Upper lobe of left lung (tissue), 6 donors: ENCODE measurements around the gene MINAR1. TPM values are rescaled to one million over a fixed set of nuclear protein-coding genes. Genes with fewer than 3 reads are reported as not detected.

ENCODE experiments used
- ATAC-seq, 2 donors: fragments of 200-7000 bp; cut with Tn5 transposase; one replicate each; pipeline ENCODE4 v1.9.1; 2022; ENCODE audit warnings: mild to moderate bottlenecking in 2 of 2, moderate library complexity in 2 of 2; ENCODE audit not compliant: low FRiP score in 2 of 2
- DNase-seq, 2 donors: peaks; one replicate each; pipeline ENCODE4 v3.0.0-alpha.2; 2019 to 2020
- H3K27ac ChIP-seq, 4 donors: fragments of 200-600 bp; sonication (generic); one replicate each; pipeline ENCODE4 v1.5.1; 2016 to 2019
- H3K27me3 ChIP-seq, 4 donors: fragments of 200-600 bp; sonication (generic); one replicate each; pipeline ENCODE4 v1.5.1; 2017 to 2019
- H3K36me3 ChIP-seq, 4 donors: fragments of 200-600 bp; sonication (generic); one replicate each; pipeline ENCODE4 v1.5.1; 2016 to 2019
- H3K4me1 ChIP-seq, 4 donors: fragments of 200-600 bp; sonication (generic); one replicate each; pipeline ENCODE4 v1.5.1; 2018 to 2019
- H3K4me3 ChIP-seq, 4 donors: fragments of 200-600 bp; sonication (generic); one replicate each; pipeline ENCODE4 v1.5.1; 2017 to 2019; ENCODE audit warnings: mild to moderate bottlenecking in 2 of 4, moderate library complexity in 1 of 4
- H3K9me3 ChIP-seq, 4 donors: fragments of 200-600 bp; sonication (generic); one replicate each; pipeline ENCODE4 v1.5.1; 2018 to 2019
- CTCF ChIP-seq, 6 experiments: fragments of 450-650 bp in 4 of 6; fragments of 200-600 bp in 2 of 6; sonication (generic) in 2 of 6; IDR thresholded peaks; one replicate each; pipeline ENCODE4 v1.5.1; 2016 to 2019; ENCODE audit warnings: antibody characterized with exemption in 6 of 6
- EP300 ChIP-seq, 4 donors: sonication (generic); formaldehyde crosslinking; IDR thresholded peaks; one replicate each; pipeline ENCODE4 v1.5.1; 2017; ENCODE audit warnings: antibody characterized with exemption in 4 of 4, control low read depth in 2 of 4
- POLR2A ChIP-seq, 4 donors: fragments of 450-650 bp; IDR thresholded peaks; one replicate each; pipeline ENCODE4 v1.5.1; 2016 to 2017; ENCODE audit warnings: antibody characterized with exemption in 4 of 4, mild to moderate bottlenecking in 2 of 4
- POLR2AphosphoS5 ChIP-seq, 2 donors: sonication (generic); formaldehyde crosslinking; IDR thresholded peaks; one replicate each; pipeline ENCODE4 v1.5.1; 2017; ENCODE audit warnings: antibody characterized with exemption in 2 of 2
- WGBS, 2 donors: methylation state at CpG; one replicate each; pipeline ENCODE4 v1.1.5; 2017 to 2018; 5-methylcytosine and 5-hydroxymethylcytosine counted together
- total RNA-seq, 6 donors: library from RNA; depleted of rRNA in 4 of 6; stranded (reverse); fragments of >200 nt in 4 of 6; gene quantifications; one replicate each; pipeline versions ENCODE4 v1.1.0 to v1.2.1, GENCODE V29; 2016 to 2021
- donor health status: DM: no; HTN: no; CAD: no; lungs with moderate emphysema.
- donor health status: DM: no; HTN: yes; CAD: no; lungs with severe emphysema.

MINAR1 gene
- total RNA-seq, 6 donors from 2014 or later = 0.15 to 0.67 (median 0.30) TPM; not detected in 1

GRCh38 chr15:79399606-79400005 lies 32.5 kb upstream of the MINAR1 start:
- no peaks in the 10 kb centered on the region for H3K27me3 ChIP-seq
- no peak for TF ChIP-seq EP300 (IDR thresholded peaks at IDR 0.05)
- no peak for TF ChIP-seq POLR2AphosphoS5 (IDR thresholded peaks at IDR 0.05)
- no peak for TF ChIP-seq CTCF (IDR thresholded peaks at IDR 0.05)
- TF ChIP-seq POLR2A (IDR thresholded peaks at IDR 0.05) = no peak
- no peak overlapping the region for H3K27ac ChIP-seq
- WGBS, 2 donors = 62 to 63% methylated on average over 4 of the region's 4 CpGs
- H3K4me1 ChIP-seq = no peaks in the 10 kb centered on the region
- DNase-seq (no peak), ATAC-seq (no peak)
- H3K4me3 ChIP-seq = no peak overlapping the region
- H3K9me3 ChIP-seq = no peaks in the 10 kb centered on the region
- no peaks in the 10 kb centered on the region for H3K36me3 ChIP-seq

- H3K36me3 ChIP-seq = no peaks in the 10 kb centered on the region
- H3K9me3 ChIP-seq = no peaks in the 10 kb centered on the region
- H3K4me1 ChIP-seq = no peaks in the 10 kb centered on the region
- DNase-seq = no peak
- no peak overlapping the region for H3K4me3 ChIP-seq
- WGBS, 2 donors = 66 to 78% methylated on average over 3 of the region's 3 CpGs
- no peaks in the 10 kb centered on the region for H3K27me3 ChIP-seq
- no peak for TF ChIP-seq EP300 (IDR thresholded peaks at IDR 0.05)
- no peak for TF ChIP-seq POLR2A (IDR thresholded peaks at IDR 0.05)
- no peak for TF ChIP-seq CTCF (IDR thresholded peaks at IDR 0.05)
- no peak for TF ChIP-seq POLR2AphosphoS5 (IDR thresholded peaks at IDR 0.05)
- no peak overlapping the region for H3K27ac ChIP-seq
- ATAC-seq = no peak
Observed at GRCh38 chr15:79400650-79401049, 31.5 kb upstream of the MINAR1 start.

- 48 to 49% methylated on average over 3 of the region's 3 CpGs for WGBS, 2 donors
- ATAC-seq = no peak
Observed at GRCh38 chr15:79401301-79401700, 30.8 kb upstream of the MINAR1 start.

GRCh38 chr15:79402136-79402535 lies 30.0 kb upstream of the MINAR1 start:
- no peak overlapping the region for H3K4me3 ChIP-seq
- H3K36me3 ChIP-seq = no peaks in the 10 kb centered on the region
- TF ChIP-seq POLR2AphosphoS5 (IDR thresholded peaks at IDR 0.05) (no peak), CTCF (IDR thresholded peaks at IDR 0.05) (no peak), EP300 (IDR thresholded peaks at IDR 0.05) (no peak), POLR2A (IDR thresholded peaks at IDR 0.05) (no peak)
- H3K9me3 ChIP-seq = no peaks in the 10 kb centered on the region
- H3K4me1 ChIP-seq = no peaks in the 10 kb centered on the region
- ATAC-seq = no peak
- no peak for DNase-seq
- WGBS, 2 donors = 88 to 90% methylated on average over 2 of the region's 2 CpGs
- H3K27me3 ChIP-seq = no peaks in the 10 kb centered on the region
- H3K27ac ChIP-seq = no peak overlapping the region

More at GRCh38 chr15:79401301-79401700, 30.8 kb upstream of the MINAR1 start:
- no peaks in the 10 kb centered on the region for H3K9me3 ChIP-seq
- no peak overlapping the region for H3K4me3 ChIP-seq
- TF ChIP-seq CTCF (IDR thresholded peaks at IDR 0.05) = no peak
- no peak for TF ChIP-seq POLR2A (IDR thresholded peaks at IDR 0.05)
- TF ChIP-seq POLR2AphosphoS5 (IDR thresholded peaks at IDR 0.05) = no peak
- no peak for TF ChIP-seq EP300 (IDR thresholded peaks at IDR 0.05)
- no peaks in the 10 kb centered on the region for H3K4me1 ChIP-seq
- no peaks in the 10 kb centered on the region for H3K27me3 ChIP-seq
- no peaks in the 10 kb centered on the region for H3K36me3 ChIP-seq
- no peak overlapping the region for H3K27ac ChIP-seq
- DNase-seq = no peak

GRCh38 chr15:79403501-79403900 lies 28.6 kb upstream of the MINAR1 start:
- TF ChIP-seq CTCF (IDR thresholded peaks at IDR 0.05) = no peak
- 91 to 93% methylated on average over 4 of the region's 4 CpGs for WGBS, 2 donors
- Histone ChIP-seq H3K36me3 (no peaks in the 10 kb centered on the region), H3K4me1 (no peaks in the 10 kb centered on the region), H3K4me3 (no peak overlapping the region), H3K27me3 (no peaks in the 10 kb centered on the region), H3K9me3 (no peaks in the 10 kb centered on the region), H3K27ac (no peak overlapping the region)
- ATAC-seq (no peak), DNase-seq (no peak)
